Measurements from ENCODE around the gene OSTM1.
"Not testable (repeated sequence)": the region's sequence is repeated elsewhere in the genome, so short reads cannot be mapped to it uniquely, and the experiment has no call there.

Gene OSTM1

DNA sequence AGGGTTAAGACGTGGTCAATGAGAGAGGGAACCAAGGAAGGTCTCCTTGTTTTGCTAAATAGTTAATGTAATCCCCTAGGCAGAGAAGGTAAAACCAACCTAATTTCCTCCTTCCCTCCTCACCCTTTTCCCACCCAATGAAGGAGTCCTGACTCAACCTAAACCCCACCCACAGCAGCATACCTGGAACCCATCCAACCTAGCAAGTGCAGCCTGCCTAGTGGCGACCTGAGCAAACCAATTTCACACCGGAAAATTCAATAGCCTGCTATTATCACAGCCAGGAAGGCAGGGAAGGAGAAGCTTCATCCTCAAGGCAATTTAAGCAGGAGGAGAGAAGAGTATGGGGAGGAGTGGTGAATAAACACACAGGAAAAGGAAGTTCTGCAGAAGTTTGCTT lies 46.9 kb downstream of the OSTM1 start:
- no peak for DNase-seq (ENCODE audit: low read depth)

DNA sequence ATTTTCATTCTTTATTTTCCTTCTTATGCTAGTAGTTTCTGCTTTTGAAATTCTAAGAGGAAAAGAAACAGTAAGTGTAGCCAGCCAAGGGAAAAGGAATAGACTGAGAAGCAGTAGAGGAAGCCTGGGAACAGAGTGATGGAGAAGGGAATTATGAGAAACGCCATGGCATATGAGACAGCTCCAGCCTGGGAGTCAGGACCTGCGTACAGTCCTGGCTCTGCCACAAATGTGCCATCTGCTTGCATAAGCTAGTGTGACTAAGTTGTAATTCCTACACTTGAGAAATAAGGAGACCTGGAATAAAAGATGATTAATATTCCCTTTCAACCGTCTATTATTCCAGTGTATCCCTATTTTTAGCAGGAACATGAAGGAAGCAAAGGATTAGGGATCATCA lies 47.5 kb downstream of the OSTM1 start:
- DNase-seq (ENCODE audit: low read depth), result no peak
- H3K4me3 ChIP-seq (ENCODE audit: low read depth, low read length), result no peak overlapping the region
- TF ChIP-seq, protein P1, sequence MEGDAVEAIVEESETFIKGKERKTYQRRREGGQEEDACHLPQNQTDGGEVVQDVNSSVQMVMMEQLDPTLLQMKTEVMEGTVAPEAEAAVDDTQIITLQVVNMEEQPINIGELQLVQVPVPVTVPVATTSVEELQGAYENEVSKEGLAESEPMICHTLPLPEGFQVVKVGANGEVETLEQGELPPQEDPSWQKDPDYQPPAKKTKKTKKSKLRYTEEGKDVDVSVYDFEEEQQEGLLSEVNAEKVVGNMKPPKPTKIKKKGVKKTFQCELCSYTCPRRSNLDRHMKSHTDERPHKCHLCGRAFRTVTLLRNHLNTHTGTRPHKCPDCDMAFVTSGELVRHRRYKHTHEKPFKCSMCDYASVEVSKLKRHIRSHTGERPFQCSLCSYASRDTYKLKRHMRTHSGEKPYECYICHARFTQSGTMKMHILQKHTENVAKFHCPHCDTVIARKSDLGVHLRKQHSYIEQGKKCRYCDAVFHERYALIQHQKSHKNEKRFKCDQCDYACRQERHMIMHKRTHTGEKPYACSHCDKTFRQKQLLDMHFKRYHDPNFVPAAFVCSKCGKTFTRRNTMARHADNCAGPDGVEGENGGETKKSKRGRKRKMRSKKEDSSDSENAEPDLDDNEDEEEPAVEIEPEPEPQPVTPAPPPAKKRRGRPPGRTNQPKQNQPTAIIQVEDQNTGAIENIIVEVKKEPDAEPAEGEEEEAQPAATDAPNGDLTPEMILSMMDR (IDR thresholded peaks at IDR 0.05; ENCODE audit: control insufficient read depth, extremely low read depth, insufficient read depth), result no peak

More for the DNA sequence above, 46.9 kb downstream of the OSTM1 start:
- H3K4me3 ChIP-seq (ENCODE audit: low read depth, low read length), result no peak overlapping the region
- TF ChIP-seq, protein P1 (IDR thresholded peaks at IDR 0.05; ENCODE audit: control insufficient read depth, extremely low read depth, insufficient read depth), result no peak

DNA sequence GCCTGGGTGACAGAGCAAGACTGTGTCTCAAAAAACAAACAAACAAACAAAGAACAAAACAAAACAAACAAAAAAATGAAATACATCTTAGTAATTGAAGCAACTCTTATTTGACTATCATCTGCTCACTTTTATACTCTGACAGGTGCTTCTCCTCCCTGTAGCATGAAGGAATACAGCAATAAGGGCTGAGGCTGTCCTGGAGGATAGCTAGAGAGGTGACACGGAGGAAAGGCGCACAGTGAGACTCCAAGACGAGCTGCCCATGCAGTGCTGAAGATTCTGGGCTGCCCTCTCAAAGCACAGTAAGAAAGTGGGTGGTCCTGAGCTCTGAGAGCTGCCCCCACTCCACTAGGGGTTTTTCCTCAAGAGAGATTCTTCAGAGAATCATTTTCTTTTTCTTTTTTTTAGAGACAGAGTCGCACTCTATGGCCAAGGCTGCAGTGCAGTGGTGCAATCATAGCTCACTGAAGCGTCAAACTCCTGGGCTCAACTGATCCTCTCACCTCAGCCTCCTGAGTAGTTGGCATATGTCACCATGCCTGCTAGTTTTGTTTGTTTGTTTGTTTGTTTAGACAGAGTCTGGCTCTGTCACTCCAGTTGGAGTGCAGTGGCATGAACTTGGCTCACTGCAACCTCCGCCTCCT lies 50.0 kb downstream of the OSTM1 start:
- no peak for DNase-seq (ENCODE audit: low read depth)
- TF ChIP-seq, protein P1 (IDR thresholded peaks at IDR 0.05; ENCODE audit: control insufficient read depth, extremely low read depth, insufficient read depth), result no peak
- H3K4me3 ChIP-seq (ENCODE audit: low read depth, low read length), result no peak overlapping the region

GRCh38 chr6:108020472-108021116 lies 53.9 kb downstream of the OSTM1 start:
- TF ChIP-seq, protein P1 (IDR thresholded peaks at IDR 0.05; ENCODE audit: control insufficient read depth, extremely low read depth, insufficient read depth), result no peak
- no peak for DNase-seq (ENCODE audit: low read depth)
- H3K4me3 ChIP-seq (ENCODE audit: low read depth, low read length), result no peak overlapping the region

DNA sequence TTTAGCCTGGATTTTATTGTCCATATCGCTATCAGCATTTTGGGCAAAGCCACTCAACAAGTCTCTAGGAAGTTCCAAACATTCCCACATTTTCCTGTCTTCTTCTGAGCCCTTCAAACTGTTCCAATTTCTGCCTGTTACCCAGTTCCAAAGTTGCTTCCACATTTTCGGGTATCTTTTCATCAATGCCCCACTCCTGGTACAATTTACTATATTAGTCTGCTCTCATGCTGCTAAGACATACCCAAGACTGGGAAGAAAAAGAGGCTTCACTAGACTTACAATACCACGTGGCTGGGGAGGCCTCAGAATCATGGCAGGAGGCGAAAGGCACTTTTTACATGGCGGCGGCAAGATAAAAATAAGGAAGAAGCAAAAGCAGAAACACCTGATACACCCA lies 58.3 kb downstream of the OSTM1 start:
- not testable (repeated sequence) for H3K4me3 ChIP-seq (ENCODE audit: low read depth, low read length); DNase-seq (ENCODE audit: low read depth)

DNA sequence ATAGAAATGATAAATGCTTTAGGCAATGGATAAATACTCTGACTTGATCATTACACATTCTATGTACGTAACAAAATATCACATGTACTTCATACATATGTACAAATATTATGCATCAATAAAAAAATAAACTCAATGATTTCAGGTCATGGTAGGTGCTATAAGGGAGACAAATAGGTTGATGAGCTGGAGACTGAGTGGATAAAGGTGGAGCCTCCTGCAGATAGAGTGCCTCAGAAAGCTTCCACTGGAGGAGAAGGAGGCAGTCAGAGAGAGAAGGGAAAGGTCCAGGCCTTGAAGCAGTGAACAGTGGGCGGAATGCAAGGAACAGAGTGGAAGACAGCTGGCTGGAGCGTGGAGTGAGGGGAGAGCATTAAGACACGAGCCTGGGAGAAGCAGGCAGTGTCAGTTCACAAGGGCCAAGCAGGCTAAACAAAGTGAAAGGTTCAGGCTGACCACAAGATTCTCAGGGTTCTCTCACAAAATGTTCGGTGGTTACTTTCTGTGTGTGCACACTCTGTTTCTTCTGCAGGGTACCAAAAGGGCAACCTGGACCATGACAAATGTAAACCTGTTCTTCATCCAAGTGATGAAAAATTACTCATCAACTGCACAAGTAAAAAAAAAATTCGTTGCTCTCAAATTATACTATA lies 60.6 kb downstream of the OSTM1 start:
- H3K4me3 ChIP-seq (ENCODE audit: low read depth, low read length), result no peak overlapping the region
- TF ChIP-seq, protein P1 (IDR thresholded peaks at IDR 0.05; ENCODE audit: control insufficient read depth, extremely low read depth, insufficient read depth), result no peak
- no peak for DNase-seq (ENCODE audit: low read depth)

GRCh38 chr6:108009894-108010293 lies 64.6 kb downstream of the OSTM1 start:
- TF ChIP-seq, protein P1 (IDR thresholded peaks at IDR 0.05; ENCODE audit: control insufficient read depth, extremely low read depth, insufficient read depth), result no peak
- no peak overlapping the region for H3K4me3 ChIP-seq (ENCODE audit: low read depth, low read length)
- no peak for DNase-seq (ENCODE audit: low read depth)

DNA sequence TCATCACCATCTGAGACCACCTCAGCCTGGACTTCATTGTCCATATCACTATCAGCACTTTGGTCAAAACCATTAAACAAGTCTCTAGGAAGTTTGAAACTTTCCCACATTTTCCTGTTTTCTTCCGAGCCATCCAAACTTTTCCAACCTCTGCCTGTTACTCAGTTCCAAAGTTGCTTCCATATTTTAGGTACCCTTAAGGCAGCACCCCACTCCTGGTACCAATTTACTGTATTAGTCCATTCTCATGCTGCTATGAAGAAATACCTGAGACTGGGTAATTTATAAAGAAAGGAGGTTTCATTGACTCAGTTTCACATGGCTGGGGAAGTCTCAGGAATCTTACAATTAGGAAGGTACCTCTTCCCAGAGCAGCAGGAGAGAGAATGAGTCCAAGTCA lies 65.3 kb downstream of the OSTM1 start:
- not testable (repeated sequence) for H3K4me3 ChIP-seq (ENCODE audit: low read depth, low read length); DNase-seq (ENCODE audit: low read depth)
